BLaER1 (cell line): ENCODE measurements around the gene DTL.

Source experiments
- H3K27ac ChIP-seq: shearing (Covaris generic); formaldehyde crosslinking; 2 replicates; pipeline ENCODE4 v1.8.1; 2022
- H3K27me3 ChIP-seq: shearing (Covaris generic); formaldehyde crosslinking; 2 replicates; pipeline ENCODE4 v1.8.1; 2022
- H3K36me3 ChIP-seq: shearing (Covaris generic); formaldehyde crosslinking; 2 replicates; pipeline ENCODE4 v1.8.1; 2022
- H3K4me1 ChIP-seq: shearing (Covaris generic); formaldehyde crosslinking; 2 replicates; pipeline ENCODE4 v1.8.1; 2022
- H3K4me2 ChIP-seq: shearing (Covaris generic); formaldehyde crosslinking; 2 replicates; pipeline ENCODE4 v1.8.1; 2022
- H3K4me3 ChIP-seq: shearing (Covaris generic); formaldehyde crosslinking; 2 replicates; pipeline ENCODE4 v1.8.1; 2022
- H3K9ac ChIP-seq: shearing (Covaris generic); formaldehyde crosslinking; 2 replicates; pipeline ENCODE4 v1.8.1; 2022
- H3K9me3 ChIP-seq: shearing (Covaris generic); formaldehyde crosslinking; 2 replicates; pipeline ENCODE4 v1.8.1; 2022
- H4K20me1 ChIP-seq: shearing (Covaris generic); formaldehyde crosslinking; 2 replicates; pipeline ENCODE4 v1.8.1; 2022
- Cebpa-rat ChIP-seq: shearing (Covaris generic); IDR thresholded peaks from 2 replicates; pipeline ENCODE4 v1.8.1; 2022

DTL gene

DNA sequence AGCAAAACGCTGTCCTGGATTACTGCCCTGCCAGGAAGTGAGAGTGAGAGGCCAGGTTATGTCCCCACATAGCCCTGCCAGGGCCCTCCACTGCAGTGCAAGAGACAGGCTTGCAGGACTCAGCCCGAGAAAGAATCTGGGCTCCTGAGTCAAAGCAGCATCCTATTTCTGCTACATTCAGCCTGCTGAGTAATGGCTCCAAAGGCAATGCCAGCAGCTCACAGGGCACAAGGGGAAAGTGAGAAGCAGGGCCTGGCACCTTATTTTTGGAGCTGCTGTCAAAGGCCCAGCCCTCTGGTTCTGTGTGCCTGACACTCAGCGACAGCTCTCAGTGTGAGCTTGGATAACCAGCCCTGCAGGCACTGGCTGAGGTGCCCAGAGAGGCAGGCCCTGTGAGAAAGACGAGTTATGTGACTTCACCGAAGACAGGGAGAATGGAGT, 83.9 kb downstream of the DTL start:
- Histone ChIP-seq H3K9ac (no peak overlapping the region), H3K4me1 (no peaks in the 10 kb centered on the region), H3K9me3 (no peaks in the 10 kb centered on the region), H3K27ac (no peak overlapping the region), H3K4me2 (no peak overlapping the region), H3K4me3 (no peak overlapping the region), H3K27me3 (no peaks in the 10 kb centered on the region), H4K20me1 (no peaks in the 10 kb centered on the region), H3K36me3 (peaks cover 5% of the 10 kb centered on the region; the same call in 1 of the 2 replicates)
- no peak for TF ChIP-seq Cebpa-rat

GRCh38 chr1:212119863-212120262, 84.3 kb downstream of the DTL start:
- TF ChIP-seq Cebpa-rat = no peak
- Histone ChIP-seq H3K9ac (no peak overlapping the region), H3K9me3 (no peaks in the 10 kb centered on the region), H3K36me3 (peaks cover 2% of the 10 kb centered on the region; the same call in 1 of the 2 replicates), H4K20me1 (no peaks in the 10 kb centered on the region), H3K27ac (no peak overlapping the region), H3K4me3 (no peak overlapping the region), H3K4me2 (no peak overlapping the region), H3K4me1 (no peaks in the 10 kb centered on the region), H3K27me3 (no peaks in the 10 kb centered on the region)

DNA sequence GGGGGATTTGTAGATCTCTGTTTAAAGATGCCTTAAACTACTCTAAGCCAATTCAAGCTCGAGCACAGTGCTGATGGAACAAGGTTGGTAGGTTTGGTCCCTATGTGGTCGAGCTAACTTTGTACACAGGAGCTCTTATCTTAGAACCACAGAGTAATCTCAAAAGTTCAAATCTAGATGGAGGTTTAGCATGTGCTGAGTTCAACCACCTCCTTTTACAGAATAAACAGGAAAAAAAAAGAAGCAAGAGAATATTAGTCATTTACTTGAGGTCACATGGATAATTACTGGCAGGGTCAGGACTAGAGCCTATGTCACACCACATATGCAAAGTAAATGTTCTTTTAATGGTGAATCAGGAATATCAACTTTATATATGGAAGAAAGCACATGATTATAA, 86.2 kb downstream of the DTL start:
- no peak overlapping the region for H3K27ac ChIP-seq
- TF ChIP-seq Cebpa-rat = no peak
- H3K27me3 ChIP-seq = no peaks in the 10 kb centered on the region
- no peaks in the 10 kb centered on the region for H4K20me1 ChIP-seq
- no peak overlapping the region for H3K4me2 ChIP-seq
- H3K9me3 ChIP-seq = no peaks in the 10 kb centered on the region
- H3K4me1 ChIP-seq = no peaks in the 10 kb centered on the region
- H3K9ac ChIP-seq = no peak overlapping the region
- no peak overlapping the region for H3K4me3 ChIP-seq
- no peaks in the 10 kb centered on the region for H3K36me3 ChIP-seq

- Histone ChIP-seq H3K36me3 (peaks cover 13% of the 10 kb centered on the region; the same call in 1 of the 2 replicates), H3K4me1 (no peaks in the 10 kb centered on the region), H3K4me3 (no peak overlapping the region), H3K27me3 (no peaks in the 10 kb centered on the region), H4K20me1 (no peaks in the 10 kb centered on the region), H3K9ac (no peak overlapping the region), H3K4me2 (no peak overlapping the region), H3K9me3 (no peaks in the 10 kb centered on the region), H3K27ac (no peak overlapping the region)
- TF ChIP-seq Cebpa-rat = no peak
Measured at GRCh38 chr1:212124690-212125582, 89.4 kb downstream of the DTL start.

DNA sequence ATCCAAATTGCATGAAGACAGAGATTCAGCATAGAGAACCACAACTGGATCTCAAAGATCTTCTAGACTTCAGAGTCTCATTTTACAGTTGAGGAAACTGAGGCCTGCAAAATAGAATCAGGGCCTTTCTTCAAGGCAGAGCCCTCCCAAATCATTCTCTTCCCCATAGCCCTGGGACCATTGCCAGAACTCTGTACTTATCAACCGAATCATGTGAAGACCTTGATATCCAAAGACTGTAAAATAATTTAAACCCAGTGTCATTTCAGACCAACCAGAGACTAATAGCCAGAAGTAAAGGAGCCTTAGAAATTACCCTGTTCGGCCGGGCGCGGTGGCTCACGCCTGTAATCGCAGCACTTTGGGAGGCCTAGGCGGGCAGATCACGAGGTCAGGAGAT, 90.1 kb downstream of the DTL start:
- Histone ChIP-seq H3K4me1 (no peaks in the 10 kb centered on the region), H4K20me1 (no peaks in the 10 kb centered on the region), H3K4me3 (no peak overlapping the region), H3K9ac (no peak overlapping the region), H3K4me2 (no peak overlapping the region), H3K36me3 (peaks cover 19% of the 10 kb centered on the region; the same call in 1 of the 2 replicates), H3K27ac (no peak overlapping the region), H3K27me3 (no peaks in the 10 kb centered on the region), H3K9me3 (no peaks in the 10 kb centered on the region)
- TF ChIP-seq Cebpa-rat = no peak

GRCh38 chr1:212127221-212127620, 91.7 kb downstream of the DTL start:
- H4K20me1 ChIP-seq = no peaks in the 10 kb centered on the region
- no peak overlapping the region for H3K9ac ChIP-seq
- peaks cover 24% of the 10 kb centered on the region; the same call in 1 of the 2 replicates for H3K36me3 ChIP-seq
- TF ChIP-seq Cebpa-rat = no peak
- no peak overlapping the region for H3K27ac ChIP-seq
- no peaks in the 10 kb centered on the region for H3K9me3 ChIP-seq
- no peak overlapping the region for H3K4me2 ChIP-seq
- no peak overlapping the region for H3K4me3 ChIP-seq
- H3K4me1 ChIP-seq = no peaks in the 10 kb centered on the region
- no peaks in the 10 kb centered on the region for H3K27me3 ChIP-seq

- H4K20me1 ChIP-seq = no peaks in the 10 kb centered on the region
- no peaks in the 10 kb centered on the region for H3K9me3 ChIP-seq
- no peak overlapping the region for H3K9ac ChIP-seq
- H3K27ac ChIP-seq = no peak overlapping the region
- no peaks in the 10 kb centered on the region for H3K4me1 ChIP-seq
- H3K4me3 ChIP-seq = no peak overlapping the region
- H3K36me3 ChIP-seq = peaks cover 24% of the 10 kb centered on the region; the same call in 1 of the 2 replicates
- H3K4me2 ChIP-seq = no peak overlapping the region
- no peak for TF ChIP-seq Cebpa-rat
- no peaks in the 10 kb centered on the region for H3K27me3 ChIP-seq
Measured at GRCh38 chr1:212129781-212130180, 94.2 kb downstream of the DTL start.

GRCh38 chr1:212132025-212132424, 96.5 kb downstream of the DTL start:
- Histone ChIP-seq H3K4me3 (no peak overlapping the region), H3K27ac (no peak overlapping the region), H3K4me2 (no peak overlapping the region), H3K27me3 (no peaks in the 10 kb centered on the region), H4K20me1 (no peaks in the 10 kb centered on the region), H3K4me1 (no peaks in the 10 kb centered on the region), H3K36me3 (peaks cover 24% of the 10 kb centered on the region; the same call in 1 of the 2 replicates), H3K9ac (no peak overlapping the region), H3K9me3 (peaks cover 7% of the 10 kb centered on the region; the same call in 1 of the 2 replicates)
- no peak for TF ChIP-seq Cebpa-rat

DNA sequence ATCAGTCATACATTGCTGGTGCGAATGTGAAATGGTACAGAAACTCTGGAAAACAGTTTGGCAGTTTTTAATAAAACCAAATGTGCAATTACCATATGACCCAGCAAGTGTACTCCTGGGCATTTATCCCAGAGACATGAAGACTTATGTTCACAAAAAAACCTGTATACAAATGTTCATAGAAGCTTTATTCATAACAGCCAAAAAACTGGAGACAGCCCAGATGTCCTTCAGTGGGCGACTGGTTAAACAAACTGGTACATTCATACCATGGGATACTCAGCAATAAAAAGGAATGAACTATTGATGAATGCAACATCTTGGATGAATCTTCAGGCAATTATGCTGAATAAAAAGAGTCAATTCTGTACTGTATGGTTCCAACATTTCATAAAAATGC, 97.8 kb downstream of the DTL start:
- H3K27ac ChIP-seq = no peak overlapping the region
- no peaks in the 10 kb centered on the region for H4K20me1 ChIP-seq
- H3K27me3 ChIP-seq = no peaks in the 10 kb centered on the region
- no peak for TF ChIP-seq Cebpa-rat
- peaks cover 7% of the 10 kb centered on the region; the same call in 1 of the 2 replicates for H3K9me3 ChIP-seq
- H3K9ac ChIP-seq = no peak overlapping the region
- H3K4me1 ChIP-seq = no peaks in the 10 kb centered on the region
- peaks cover 18% of the 10 kb centered on the region; the same call in 1 of the 2 replicates for H3K36me3 ChIP-seq
- no peak overlapping the region for H3K4me2 ChIP-seq
- no peak overlapping the region for H3K4me3 ChIP-seq

DNA sequence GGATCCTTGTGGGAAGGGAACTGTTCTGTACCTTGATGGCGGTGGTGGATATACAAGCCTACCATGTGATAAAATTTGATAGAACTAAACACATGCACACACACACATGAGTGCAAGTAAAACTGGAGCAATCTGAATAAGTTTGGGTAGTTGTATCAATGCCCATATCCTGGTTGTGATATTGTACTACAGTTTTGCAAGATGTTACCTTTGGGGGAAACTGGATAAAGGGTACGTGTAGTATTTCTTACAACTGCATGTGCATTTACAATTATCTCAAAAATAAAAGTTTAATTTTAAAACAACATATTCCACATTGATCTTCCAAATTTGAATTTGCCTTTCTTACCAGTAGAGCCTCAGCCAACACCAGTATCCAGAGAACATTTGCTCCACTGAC, 99.6 kb downstream of the DTL start:
- TF ChIP-seq Cebpa-rat = no peak

More for the DNA sequence above, 99.6 kb downstream of the DTL start:
- no peaks in the 10 kb centered on the region for H3K27me3 ChIP-seq
- H3K36me3 ChIP-seq = peaks cover 9% of the 10 kb centered on the region; the same call in 1 of the 2 replicates
- no peak overlapping the region for H3K27ac ChIP-seq
- H3K9ac ChIP-seq = no peak overlapping the region
- H3K9me3 ChIP-seq = peaks cover 7% of the 10 kb centered on the region; the same call in 1 of the 2 replicates
- no peaks in the 10 kb centered on the region for H4K20me1 ChIP-seq
- no peak overlapping the region for H3K4me3 ChIP-seq
- H3K4me2 ChIP-seq = no peak overlapping the region
- H3K4me1 ChIP-seq = no peaks in the 10 kb centered on the region
